Upper lobe of left lung (tissue), 6 donors: Measurements from ENCODE around the gene SFSWAP. TPM values are rescaled to one million over a fixed set of nuclear protein-coding genes. Genes with fewer than 3 reads are reported as not detected.

Experiments
- ATAC-seq, 2 donors: fragments of 200-7000 bp; cut with Tn5 transposase; one replicate each; pipeline ENCODE4 v1.9.1; 2022; ENCODE audit warnings: mild to moderate bottlenecking in 2 of 2, moderate library complexity in 2 of 2; ENCODE audit not compliant: low FRiP score in 2 of 2
- DNase-seq, 2 donors: peaks; one replicate each; pipeline ENCODE4 v3.0.0-alpha.2; 2019 to 2020
- H3K27ac ChIP-seq, 4 donors: fragments of 200-600 bp; sonication (generic); one replicate each; pipeline ENCODE4 v1.5.1; 2016 to 2019
- H3K27me3 ChIP-seq, 4 donors: fragments of 200-600 bp; sonication (generic); one replicate each; pipeline ENCODE4 v1.5.1; 2017 to 2019
- H3K36me3 ChIP-seq, 4 donors: fragments of 200-600 bp; sonication (generic); one replicate each; pipeline ENCODE4 v1.5.1; 2016 to 2019
- H3K4me1 ChIP-seq, 4 donors: fragments of 200-600 bp; sonication (generic); one replicate each; pipeline ENCODE4 v1.5.1; 2018 to 2019
- H3K4me3 ChIP-seq, 4 donors: fragments of 200-600 bp; sonication (generic); one replicate each; pipeline ENCODE4 v1.5.1; 2017 to 2019; ENCODE audit warnings: mild to moderate bottlenecking in 2 of 4, moderate library complexity in 1 of 4
- H3K9me3 ChIP-seq, 4 donors: fragments of 200-600 bp; sonication (generic); one replicate each; pipeline ENCODE4 v1.5.1; 2018 to 2019
- CTCF ChIP-seq, 6 experiments: fragments of 450-650 bp in 4 of 6; fragments of 200-600 bp in 2 of 6; sonication (generic) in 2 of 6; IDR thresholded peaks; one replicate each; pipeline ENCODE4 v1.5.1; 2016 to 2019; ENCODE audit warnings: antibody characterized with exemption in 6 of 6
- EP300 ChIP-seq, 4 donors: sonication (generic); formaldehyde crosslinking; IDR thresholded peaks; one replicate each; pipeline ENCODE4 v1.5.1; 2017; ENCODE audit warnings: antibody characterized with exemption in 4 of 4, control low read depth in 2 of 4
- POLR2A ChIP-seq, 4 donors: fragments of 450-650 bp; IDR thresholded peaks; one replicate each; pipeline ENCODE4 v1.5.1; 2016 to 2017; ENCODE audit warnings: antibody characterized with exemption in 4 of 4, mild to moderate bottlenecking in 2 of 4
- POLR2AphosphoS5 ChIP-seq, 2 donors: sonication (generic); formaldehyde crosslinking; IDR thresholded peaks; one replicate each; pipeline ENCODE4 v1.5.1; 2017; ENCODE audit warnings: antibody characterized with exemption in 2 of 2
- WGBS, 2 donors: methylation state at CpG; one replicate each; pipeline ENCODE4 v1.1.5; 2017 to 2018; 5-methylcytosine and 5-hydroxymethylcytosine counted together
- total RNA-seq, 6 donors: library from RNA; depleted of rRNA in 4 of 6; stranded (reverse); fragments of >200 nt in 4 of 6; gene quantifications; one replicate each; pipeline versions ENCODE4 v1.1.0 to v1.2.1, GENCODE V29; 2016 to 2021
- donor health status: DM: no; HTN: no; CAD: no; lungs with moderate emphysema.
- donor health status: DM: no; HTN: yes; CAD: no; lungs with severe emphysema.

The SFSWAP gene
- total RNA-seq, 6 donors from 2014 or later: 33.9 to 136 (median 51.4) TPM

DNA sequence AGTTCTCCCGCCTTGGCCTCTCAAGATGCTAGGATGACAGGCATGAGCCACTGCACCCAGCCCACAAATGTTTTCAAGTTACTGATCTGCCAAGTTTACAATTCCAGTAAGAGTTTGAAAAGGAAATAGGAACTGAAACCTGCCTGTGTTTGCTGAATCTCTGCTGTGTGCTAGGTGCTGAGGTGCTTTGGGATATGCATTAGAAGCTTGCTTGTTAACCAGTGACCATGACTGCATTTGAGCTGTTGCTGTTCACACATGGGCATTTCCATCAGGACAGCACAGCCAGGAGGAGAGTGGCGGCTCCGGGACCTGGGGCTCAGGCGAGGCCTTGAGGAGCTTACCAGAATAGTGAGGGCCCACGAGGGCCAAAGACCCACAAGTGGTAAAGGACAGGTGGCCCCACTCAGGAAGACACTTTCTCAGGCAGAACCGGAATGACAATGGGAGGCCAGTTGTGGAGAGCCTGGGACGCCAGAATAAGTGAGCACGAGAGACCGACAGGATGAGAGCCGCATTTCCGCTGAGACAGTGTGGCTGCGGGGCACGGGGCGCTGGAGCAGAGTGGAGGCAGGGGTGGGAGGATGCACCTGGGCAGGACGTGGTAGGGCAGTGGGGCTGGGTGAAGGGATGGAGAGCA is 62.8 kb downstream of the SFSWAP start:
- H3K4me3 ChIP-seq: no peak overlapping the region
- TF ChIP-seq POLR2AphosphoS5 (IDR thresholded peaks at IDR 0.05) (no peak), CTCF (IDR thresholded peaks at IDR 0.05) (no peak), POLR2A (IDR thresholded peaks at IDR 0.05) (no peak), EP300 (IDR thresholded peaks at IDR 0.05) (no peak)
- DNase-seq (peak in 1 of 2 donors; percentile 66), ATAC-seq (peak; percentile 19 to 53)
- H3K36me3 ChIP-seq: peaks cover 10 to 83% (median 48%) of the 10 kb centered on the region in 4 donors
- H3K4me1 ChIP-seq: peaks cover 0 to 4% (median 0%) of the 10 kb centered on the region in 4 donors
- no peaks in the 10 kb centered on the region for H3K9me3 ChIP-seq
- no peaks in the 10 kb centered on the region for H3K27me3 ChIP-seq
- H3K27ac ChIP-seq: no peak overlapping the region
- WGBS, 2 donors: 67 to 74% methylated on average over 15 of the region's 15 CpGs

GRCh38 chr12:131774576-131775391 is 63.9 kb downstream of the SFSWAP start:
- Histone ChIP-seq H3K4me3 (no peak overlapping the region), H3K27ac (no peak overlapping the region), H3K36me3 (peaks cover 12 to 83% (median 52%) of the 10 kb centered on the region in 4 donors), H3K9me3 (no peaks in the 10 kb centered on the region), H3K4me1 (peaks cover 0 to 4% (median 0%) of the 10 kb centered on the region in 4 donors), H3K27me3 (no peaks in the 10 kb centered on the region)
- WGBS, 2 donors: 76 to 79% methylated on average over 17 of the region's 17 CpGs
- ATAC-seq (no peak), DNase-seq (peak in 1 of 2 donors; percentile 44)
- TF ChIP-seq POLR2AphosphoS5 (IDR thresholded peaks at IDR 0.05) (no peak), EP300 (IDR thresholded peaks at IDR 0.05) (no peak), POLR2A (IDR thresholded peaks at IDR 0.05) (no peak), CTCF (IDR thresholded peaks at IDR 0.05) (no peak)

- peaks cover 12 to 83% (median 51%) of the 10 kb centered on the region in 4 donors for H3K36me3 ChIP-seq
- WGBS, 2 donors: 81 to 88% methylated on average over 17 of the region's 17 CpGs
- no peak for DNase-seq
Observed at GRCh38 chr12:131775392-131776236, 64.7 kb downstream of the SFSWAP start.

More at GRCh38 chr12:131775392-131776236, 64.7 kb downstream of the SFSWAP start:
- ATAC-seq: no peak
- Histone ChIP-seq H3K4me3 (no peak overlapping the region), H3K27me3 (no peaks in the 10 kb centered on the region), H3K27ac (no peak overlapping the region), H3K4me1 (peaks cover 0 to 4% (median 0%) of the 10 kb centered on the region in 4 donors), H3K9me3 (no peaks in the 10 kb centered on the region)
- no peak for TF ChIP-seq POLR2A (IDR thresholded peaks at IDR 0.05)
- TF ChIP-seq POLR2AphosphoS5 (IDR thresholded peaks at IDR 0.05): no peak
- TF ChIP-seq CTCF (IDR thresholded peaks at IDR 0.05): no peak
- TF ChIP-seq EP300 (IDR thresholded peaks at IDR 0.05): no peak
